ENCODE results near the gene OCA2. TPM values are rescaled to one million over a fixed set of nuclear protein-coding genes. Genes with fewer than 3 reads are reported as not detected.

The OCA2 gene
- total RNA-seq, 1 donor from 2014 or later, result 0.26 TPM

DNA sequence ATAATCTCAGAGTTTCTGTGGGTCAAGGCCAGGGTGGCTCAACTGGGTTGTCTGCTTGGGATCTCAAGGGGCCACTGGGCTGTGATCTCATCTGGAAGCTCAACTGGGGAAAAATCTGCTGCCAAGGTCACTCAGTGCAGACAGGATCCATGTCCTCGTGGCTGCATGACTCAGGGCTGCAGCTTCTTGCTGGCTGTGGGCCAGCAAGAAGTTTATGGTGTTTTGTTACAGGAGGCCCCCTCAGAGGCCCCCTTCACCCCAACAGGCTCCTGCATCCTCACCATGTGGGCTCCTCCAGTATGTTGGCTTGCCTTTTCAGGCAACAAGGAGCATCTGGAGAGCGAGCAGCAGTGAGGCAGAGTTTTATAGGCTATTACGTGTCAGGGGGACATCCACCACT, 14.6 kb downstream of the OCA2 start:
- Histone ChIP-seq H3K27me3 (ENCODE audit: control insufficient read depth, insufficient read depth, low read length) (no peaks in the 10 kb centered on the region), H3K4me3 (ENCODE audit: low read depth, low read length) (no peak overlapping the region), H3K36me3 (ENCODE audit: control insufficient read depth, insufficient read depth, low read length) (no peaks in the 10 kb centered on the region)
- no peak for TF ChIP-seq CTCF (IDR thresholded peaks at IDR 0.05; ENCODE audit: insufficient read depth, low read length, severe bottlenecking)
- no peak for DNase-seq (ENCODE audit: low read depth)
- FAIRE-seq, result no peak

GRCh38 chr15:28082891-28083684, 16.0 kb downstream of the OCA2 start:
- H3K36me3 ChIP-seq (ENCODE audit: control insufficient read depth, insufficient read depth, low read length), result no peaks in the 10 kb centered on the region
- DNase-seq (ENCODE audit: low read depth) (peak; percentile 12), FAIRE-seq (peak; percentile 36)
- no peaks in the 10 kb centered on the region for H3K27me3 ChIP-seq (ENCODE audit: control insufficient read depth, insufficient read depth, low read length)
- no peak overlapping the region for H3K4me3 ChIP-seq (ENCODE audit: low read depth, low read length)
- TF ChIP-seq CTCF (IDR thresholded peaks at IDR 0.05; ENCODE audit: insufficient read depth, low read length, severe bottlenecking), result no peak

DNA sequence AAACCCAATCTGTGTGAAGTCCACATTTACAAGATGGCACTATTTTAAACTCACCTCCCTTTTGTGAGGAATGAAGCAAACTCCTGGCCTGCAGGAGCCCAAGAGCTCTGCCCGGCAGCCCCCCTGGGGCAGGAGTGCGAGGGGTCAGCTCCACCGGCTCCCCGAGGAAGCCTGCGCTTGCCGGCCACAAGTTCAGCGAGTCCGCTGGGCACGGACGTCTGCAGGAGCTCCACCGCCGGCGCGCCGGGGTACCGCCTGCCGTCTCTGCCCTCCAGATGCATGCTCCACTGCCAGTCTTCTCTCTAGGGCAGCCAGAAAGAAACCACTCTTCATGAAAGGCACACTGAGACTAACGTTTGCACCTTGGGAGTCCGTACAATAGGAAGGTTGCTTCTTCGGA, 17.5 kb downstream of the OCA2 start:
- no peak for TF ChIP-seq CTCF (IDR thresholded peaks at IDR 0.05; ENCODE audit: insufficient read depth, low read length, severe bottlenecking)

GRCh38 chr15:28080386-28080785, 18.7 kb downstream of the OCA2 start:
- Histone ChIP-seq H3K27me3 (ENCODE audit: control insufficient read depth, insufficient read depth, low read length) (no peaks in the 10 kb centered on the region), H3K36me3 (ENCODE audit: control insufficient read depth, insufficient read depth, low read length) (no peaks in the 10 kb centered on the region), H3K4me3 (ENCODE audit: low read depth, low read length) (no peak overlapping the region)
- TF ChIP-seq CTCF (IDR thresholded peaks at IDR 0.05; ENCODE audit: insufficient read depth, low read length, severe bottlenecking), result no peak
- DNase-seq (ENCODE audit: low read depth) (no peak), FAIRE-seq (no peak)

More for the DNA sequence above, 17.5 kb downstream of the OCA2 start:
- FAIRE-seq, result no peak
- Histone ChIP-seq H3K27me3 (ENCODE audit: control insufficient read depth, insufficient read depth, low read length) (no peaks in the 10 kb centered on the region), H3K4me3 (ENCODE audit: low read depth, low read length) (no peak overlapping the region), H3K36me3 (ENCODE audit: control insufficient read depth, insufficient read depth, low read length) (no peaks in the 10 kb centered on the region)
- no peak for DNase-seq (ENCODE audit: low read depth)

DNA sequence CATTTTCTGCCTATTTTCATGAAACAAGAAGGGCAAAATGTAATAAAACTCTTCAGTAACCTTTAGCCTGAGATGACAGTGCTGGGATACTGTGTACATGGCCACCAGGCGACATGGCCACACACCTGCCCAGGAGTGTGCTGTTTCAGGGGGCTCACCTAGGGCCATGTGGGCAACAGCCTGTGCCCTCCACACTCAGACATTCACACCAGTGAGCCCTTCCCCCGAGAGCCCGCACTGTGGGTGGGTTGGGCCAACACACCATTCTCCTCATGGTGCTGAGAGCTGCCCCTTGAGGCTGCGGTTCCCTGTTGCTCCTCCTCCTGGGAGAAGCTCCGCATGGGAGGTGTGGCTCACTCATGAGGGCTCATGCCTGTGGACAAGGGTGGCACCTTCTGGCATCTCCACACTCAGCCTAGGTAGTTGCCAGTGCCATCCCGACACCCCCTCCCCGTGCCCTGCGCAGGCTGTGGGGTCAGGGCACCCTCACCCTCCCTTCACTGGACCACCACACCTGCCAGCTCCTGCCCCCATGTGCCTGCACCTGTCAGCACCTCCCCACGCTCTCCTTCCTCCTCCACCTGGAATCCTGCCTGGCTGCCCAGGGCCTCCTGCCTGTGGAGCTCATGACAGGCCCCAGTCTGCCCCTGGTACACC, 19.7 kb downstream of the OCA2 start:
- no peak for TF ChIP-seq CTCF (IDR thresholded peaks at IDR 0.05; ENCODE audit: insufficient read depth, low read length, severe bottlenecking)
- no peak for FAIRE-seq
- H3K36me3 ChIP-seq (ENCODE audit: control insufficient read depth, insufficient read depth, low read length), result no peaks in the 10 kb centered on the region
- DNase-seq (ENCODE audit: low read depth), result no peak
- H3K4me3 ChIP-seq (ENCODE audit: low read depth, low read length), result no peak overlapping the region
- no peaks in the 10 kb centered on the region for H3K27me3 ChIP-seq (ENCODE audit: control insufficient read depth, insufficient read depth, low read length)
